Astrocyte (in vitro differentiated cells and primary cell): Measurements from ENCODE around the gene PDLIM3.
"Not testable (repeated sequence)": the region's sequence is repeated elsewhere in the genome, so short reads cannot be mapped to it uniquely, and the experiment has no call there.

Experiments
- EZH2 ChIP-seq: IDR thresholded peaks from 2 replicates; pipeline ENCODE4 v1.6.1; 2012; ENCODE audit warnings: mild to moderate bottlenecking, low read length, inconsistent platforms; ENCODE audit not compliant: insufficient read depth
- TF ChIP-seq, protein P1 (sequence below): IDR thresholded peaks from 2 replicates; pipeline ENCODE4 v1.5.1; 2011; ENCODE audit warnings: low read depth, mild to moderate bottlenecking, inconsistent platforms, low read length, moderate library complexity; ENCODE audit not compliant: insufficient read depth

DNA sequence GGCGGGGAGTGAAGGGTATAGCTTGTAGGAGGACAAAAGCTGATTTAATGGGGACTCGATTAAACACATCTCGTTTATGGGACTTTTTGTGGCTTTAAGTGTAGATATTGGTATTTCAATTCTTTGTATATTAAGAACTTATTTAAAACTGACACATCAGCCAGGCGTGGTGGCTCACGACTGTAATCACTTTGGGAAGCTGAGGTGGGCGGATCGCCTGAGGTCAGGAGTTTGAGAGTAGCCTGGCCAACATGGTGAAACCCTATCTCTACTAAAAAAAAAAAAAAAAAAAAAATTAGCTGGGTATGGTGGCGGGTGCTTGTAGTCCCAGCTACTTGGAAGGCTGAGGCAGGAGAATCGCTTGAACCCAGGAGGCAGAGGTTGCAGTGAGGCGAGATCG lies 3.7 kb downstream of the PDLIM3 start:
- TF ChIP-seq, protein P1, sequence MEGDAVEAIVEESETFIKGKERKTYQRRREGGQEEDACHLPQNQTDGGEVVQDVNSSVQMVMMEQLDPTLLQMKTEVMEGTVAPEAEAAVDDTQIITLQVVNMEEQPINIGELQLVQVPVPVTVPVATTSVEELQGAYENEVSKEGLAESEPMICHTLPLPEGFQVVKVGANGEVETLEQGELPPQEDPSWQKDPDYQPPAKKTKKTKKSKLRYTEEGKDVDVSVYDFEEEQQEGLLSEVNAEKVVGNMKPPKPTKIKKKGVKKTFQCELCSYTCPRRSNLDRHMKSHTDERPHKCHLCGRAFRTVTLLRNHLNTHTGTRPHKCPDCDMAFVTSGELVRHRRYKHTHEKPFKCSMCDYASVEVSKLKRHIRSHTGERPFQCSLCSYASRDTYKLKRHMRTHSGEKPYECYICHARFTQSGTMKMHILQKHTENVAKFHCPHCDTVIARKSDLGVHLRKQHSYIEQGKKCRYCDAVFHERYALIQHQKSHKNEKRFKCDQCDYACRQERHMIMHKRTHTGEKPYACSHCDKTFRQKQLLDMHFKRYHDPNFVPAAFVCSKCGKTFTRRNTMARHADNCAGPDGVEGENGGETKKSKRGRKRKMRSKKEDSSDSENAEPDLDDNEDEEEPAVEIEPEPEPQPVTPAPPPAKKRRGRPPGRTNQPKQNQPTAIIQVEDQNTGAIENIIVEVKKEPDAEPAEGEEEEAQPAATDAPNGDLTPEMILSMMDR: not testable (repeated sequence)
- not testable (repeated sequence) for TF ChIP-seq EZH2
